ENCODE data around the gene RYR3. TPM values are rescaled to one million over a fixed set of nuclear protein-coding genes. Genes with fewer than 3 reads are reported as not detected.

RYR3 gene
- total and polyA plus RNA-seq, 10 of the 15 experiments (the other 5 are each of a cell fraction or from before 2014, with no cell fraction given) = under 0.01 to 0.44 (median 0.16) TPM; not detected in 5

DNA sequence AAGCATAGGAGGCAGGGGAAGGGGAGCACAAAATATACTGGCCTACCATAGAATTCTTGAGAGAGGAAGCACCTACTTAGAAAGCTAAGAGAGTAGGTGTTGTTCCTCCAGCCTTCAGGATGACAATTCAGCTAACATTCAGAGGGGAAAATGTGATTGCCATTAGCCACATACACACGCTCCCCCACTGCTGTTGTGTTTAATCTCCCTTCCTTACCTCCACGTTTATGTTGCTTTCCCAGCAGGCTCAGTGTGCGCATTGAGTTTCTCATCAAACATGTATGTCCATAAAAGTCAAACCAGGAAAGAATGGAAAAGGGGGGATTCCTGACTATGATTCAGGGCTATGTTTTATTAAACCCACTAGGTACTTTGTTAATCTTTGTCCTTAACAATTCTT is 512.4 kb downstream of the RYR3 start:
- no peak overlapping the region for H3K4me3 ChIP-seq
- no TSS peak for BruUV-seq (replicated peaks)
- ChIA-PET CTCF (interaction anchor here (0.9 kb wide), 1 partner anchor 82 kb away, joined by 3 read pairs; no protein-coding TSS in a partner anchor), SMC1A (ENCODE audit: uncharacterized antibody, unreplicated experiment) (interaction anchor here (0.6 kb wide), 1 partner anchor 622 kb away, joined by 3 read pairs; no protein-coding TSS in a partner anchor), RAD21 (ENCODE audit: unreplicated experiment) (no interaction called here), POLR2A (no interaction called here)
- H3K79me2 ChIP-seq (ENCODE audit: control insufficient read depth, insufficient read depth, low read length) = no peaks in the 10 kb centered on the region
- no peaks in the 10 kb centered on the region; a peak in 2 of 4 replicates for H3K27me3 ChIP-seq (replicated peaks in 1 of 2; ENCODE audit: control insufficient read depth in 2 of 2, insufficient read depth in 2 of 2, low read length in 1 of 2)
- H3K4me1 ChIP-seq (ENCODE audit: control insufficient read depth, insufficient read depth, low read length) = no peaks in the 10 kb centered on the region
- no peak overlapping the region for H3K4me2 ChIP-seq (ENCODE audit: control insufficient read depth, insufficient read depth)
- H2AFZ ChIP-seq (ENCODE audit: control insufficient read depth, low read depth, low read length) = no peak overlapping the region
- H3K9ac ChIP-seq (ENCODE audit: control insufficient read depth, insufficient read depth, low read length) = no peak overlapping the region
- intact Hi-C loops (cut with micrococcal nuclease; ENCODE audit: unreplicated experiment) = no loop called here
- H3K36me3 ChIP-seq (ENCODE audit: control insufficient read depth in 2 of 2, insufficient read depth in 2 of 2, low read length in 1 of 2) = no peaks in the 10 kb centered on the region
- in situ Hi-C loops (cut with MboI) = no loop called here
- H3K9me3 ChIP-seq (replicated peaks; ENCODE audit: control insufficient read depth, insufficient read depth, low read length) = no peaks in the 10 kb centered on the region
- DNase-seq (ENCODE audit: low read depth, low spot score) = no peak
- 36% methylated on average over 3 of the region's 3 CpGs for WGBS (ENCODE audit: insufficient coverage, insufficient replicate concordance, low lambda C conversion rate, missing lambda C conversion rate)
- H3K27ac ChIP-seq (ENCODE audit: control insufficient read depth, insufficient read depth) = no peak overlapping the region
- no peak for ATAC-seq
- FAIRE-seq = no peak
- TF ChIP-seq SUZ12 (IDR thresholded peaks at IDR 0.05; ENCODE audit: unreplicated experiment) (no peak), REST (IDR thresholded peaks at IDR 0.05; ENCODE audit: low read depth, low read length) (no peak), IRF3 (IDR thresholded peaks at IDR 0.05) (no peak), SMARCA5 (IDR thresholded peaks at IDR 0.05) (no peak), TCF12 (IDR thresholded peaks at IDR 0.05; ENCODE audit: low read depth, low read length) (no peak), SIN3A (IDR thresholded peaks at IDR 0.05; ENCODE audit: low read depth, low read length) (no peak), EZH2 (IDR thresholded peaks at IDR 0.05; ENCODE audit: borderline replicate concordance, control insufficient read depth, low read depth, low read length) (no peak), MEF2B (IDR thresholded peaks at IDR 0.05; ENCODE audit: partially characterized antibody, poor library complexity, severe bottlenecking) (no peak), NFYA (IDR thresholded peaks at IDR 0.05; ENCODE audit: borderline replicate concordance, low read depth, low read length) (no peak), ZNF24 (IDR thresholded peaks at IDR 0.05) (no peak), SP1 (IDR thresholded peaks at IDR 0.05; ENCODE audit: low read depth, low read length) (no peak), RCOR1 (conservative IDR thresholded peaks at IDR 0.05; ENCODE audit: low read depth, low read length) (no peak), EGR1 (IDR thresholded peaks at IDR 0.05; ENCODE audit: borderline replicate concordance in 1 of 2, low read depth in 2 of 2, low read length in 2 of 2) (no peak), SMAD1 (IDR thresholded peaks at IDR 0.05; ENCODE audit: low read depth, partially characterized antibody) (no peak), ESRRA (IDR thresholded peaks at IDR 0.05; ENCODE audit: low read length) (no peak), FOXM1 (IDR thresholded peaks at IDR 0.05; ENCODE audit: low read depth, low read length) (no peak)
- TF ChIP-seq, protein P1, sequence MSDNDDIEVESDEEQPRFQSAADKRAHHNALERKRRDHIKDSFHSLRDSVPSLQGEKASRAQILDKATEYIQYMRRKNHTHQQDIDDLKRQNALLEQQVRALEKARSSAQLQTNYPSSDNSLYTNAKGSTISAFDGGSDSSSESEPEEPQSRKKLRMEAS (IDR thresholded peaks at IDR 0.05; ENCODE audit: low read depth, low read length) = no peak
- TF ChIP-seq, protein P2, sequence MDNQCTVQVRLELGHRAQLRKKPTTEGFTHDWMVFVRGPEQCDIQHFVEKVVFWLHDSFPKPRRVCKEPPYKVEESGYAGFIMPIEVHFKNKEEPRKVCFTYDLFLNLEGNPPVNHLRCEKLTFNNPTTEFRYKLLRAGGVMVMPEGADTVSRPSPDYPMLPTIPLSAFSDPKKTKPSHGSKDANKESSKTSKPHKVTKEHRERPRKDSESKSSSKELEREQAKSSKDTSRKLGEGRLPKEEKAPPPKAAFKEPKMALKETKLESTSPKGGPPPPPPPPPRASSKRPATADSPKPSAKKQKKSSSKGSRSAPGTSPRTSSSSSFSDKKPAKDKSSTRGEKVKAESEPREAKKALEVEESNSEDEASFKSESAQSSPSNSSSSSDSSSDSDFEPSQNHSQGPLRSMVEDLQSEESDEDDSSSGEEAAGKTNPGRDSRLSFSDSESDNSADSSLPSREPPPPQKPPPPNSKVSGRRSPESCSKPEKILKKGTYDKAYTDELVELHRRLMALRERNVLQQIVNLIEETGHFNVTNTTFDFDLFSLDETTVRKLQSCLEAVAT (IDR thresholded peaks at IDR 0.05) = no peak
- TF ChIP-seq, protein P3, sequence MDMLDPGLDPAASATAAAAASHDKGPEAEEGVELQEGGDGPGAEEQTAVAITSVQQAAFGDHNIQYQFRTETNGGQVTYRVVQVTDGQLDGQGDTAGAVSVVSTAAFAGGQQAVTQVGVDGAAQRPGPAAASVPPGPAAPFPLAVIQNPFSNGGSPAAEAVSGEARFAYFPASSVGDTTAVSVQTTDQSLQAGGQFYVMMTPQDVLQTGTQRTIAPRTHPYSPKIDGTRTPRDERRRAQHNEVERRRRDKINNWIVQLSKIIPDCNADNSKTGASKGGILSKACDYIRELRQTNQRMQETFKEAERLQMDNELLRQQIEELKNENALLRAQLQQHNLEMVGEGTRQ (IDR thresholded peaks at IDR 0.05; ENCODE audit: borderline replicate concordance, low read depth, low read length) = no peak
- no peaks in the 10 kb centered on the region for H4K20me1 ChIP-seq (ENCODE audit: control insufficient read depth, insufficient read depth)
